Trophoblast cell (in vitro differentiated cells and primary cell): ENCODE data around the gene TGDS.

Experiments
- DNase-seq, 2 donors: peaks; one replicate each; pipeline ENCODE4 v3.0.0-alpha.2; 2016
- H2AFZ ChIP-seq: 2 replicates; pipeline ENCODE4 v1.6.1; 2013; ENCODE audit warnings: low read length, moderate library complexity, mild to moderate bottlenecking; ENCODE audit not compliant: insufficient read depth, poor library complexity
- H2AK5ac ChIP-seq: 2 replicates; pipeline ENCODE4 v1.6.1; 2013; ENCODE audit warnings: mild to moderate bottlenecking, low read length
- H2BK120ac ChIP-seq: 2 replicates; pipeline ENCODE4 v1.6.1; 2013; ENCODE audit warnings: low read length, mild to moderate bottlenecking, moderate library complexity; ENCODE audit not compliant: insufficient read depth, poor library complexity
- H2BK12ac ChIP-seq: 2 replicates; pipeline ENCODE4 v1.6.1; 2013; ENCODE audit warnings: mild to moderate bottlenecking, low read length, moderate library complexity
- H2BK5ac ChIP-seq: 2 replicates; pipeline ENCODE4 v1.6.1; 2013; ENCODE audit warnings: low read length, low read depth, moderate library complexity, mild to moderate bottlenecking; ENCODE audit not compliant: poor library complexity
- H3K14ac ChIP-seq: 2 replicates; pipeline ENCODE4 v1.6.1; 2013; ENCODE audit warnings: mild to moderate bottlenecking, low read length
- H3K18ac ChIP-seq: 2 replicates; pipeline ENCODE4 v1.6.1; 2013; ENCODE audit warnings: mild to moderate bottlenecking, low read length
- H3K23ac ChIP-seq: 2 replicates; pipeline ENCODE4 v1.6.1; 2013; ENCODE audit warnings: low read length
- H3K27ac ChIP-seq: 2 replicates; pipeline ENCODE4 v1.5.1; 2013; ENCODE audit warnings: low read depth, mild to moderate bottlenecking, inconsistent platforms, low read length, moderate library complexity
- H3K27me3 ChIP-seq: 2 replicates; pipeline ENCODE4 v1.6.1; 2013; ENCODE audit warnings: inconsistent platforms, mild to moderate bottlenecking, low read length, moderate library complexity; ENCODE audit not compliant: insufficient read depth
- H3K36me3 ChIP-seq, 2 experiments: 1 replicate in 1 of 2; 2 replicates in 1 of 2; pipeline ENCODE4 v1.6.1; 2013; ENCODE audit warnings: low read length in 2 of 2, mild to moderate bottlenecking in 2 of 2, moderate library complexity in 1 of 2; ENCODE audit not compliant: insufficient read depth in 2 of 2, control insufficient read depth in 1 of 2
- H3K4ac ChIP-seq: 2 replicates; pipeline ENCODE4 v1.6.1; 2013; ENCODE audit warnings: low read depth, mild to moderate bottlenecking, low read length, moderate library complexity
- H3K4me1 ChIP-seq, 2 experiments: 1 replicate in 1 of 2; 2 replicates in 1 of 2; pipeline ENCODE4 v1.6.1; 2013; ENCODE audit warnings: low read length in 2 of 2, mild to moderate bottlenecking in 2 of 2, moderate library complexity in 1 of 2; ENCODE audit not compliant: insufficient read depth in 2 of 2, control insufficient read depth in 1 of 2
- H3K4me2 ChIP-seq: 2 replicates; pipeline ENCODE4 v1.6.1; 2013; ENCODE audit warnings: inconsistent platforms, mild to moderate bottlenecking, low read length, moderate library complexity
- H3K4me3 ChIP-seq: 2 replicates; pipeline ENCODE4 v1.5.1; 2013; ENCODE audit warnings: mild to moderate bottlenecking, low read depth, low read length, inconsistent platforms
- H3K79me1 ChIP-seq: one replicate; pipeline ENCODE4 v1.6.1; 2013; ENCODE audit warnings: low read length
- H3K79me2 ChIP-seq: 2 replicates; pipeline ENCODE4 v1.6.1; 2013; ENCODE audit warnings: low read length, mild to moderate bottlenecking; ENCODE audit not compliant: control insufficient read depth, insufficient read depth, poor library complexity
- H3K9ac ChIP-seq: 2 replicates; pipeline ENCODE4 v1.6.1; 2013; ENCODE audit warnings: mild to moderate bottlenecking, low read length
- H3K9me3 ChIP-seq: 2 replicates; pipeline ENCODE4 v1.6.1; 2013; ENCODE audit warnings: low read depth, mild to moderate bottlenecking, control low read depth, inconsistent platforms, low read length; ENCODE audit not compliant: insufficient read depth
- H4K12ac ChIP-seq: 2 replicates; pipeline ENCODE4 v1.6.1; 2013; ENCODE audit warnings: low read depth, mild to moderate bottlenecking, low read length, moderate library complexity
- H4K8ac ChIP-seq: 2 replicates; pipeline ENCODE4 v1.6.1; 2013; ENCODE audit warnings: low read depth, mild to moderate bottlenecking, low read length, moderate library complexity
- H4K91ac ChIP-seq: one replicate; pipeline ENCODE4 v1.6.1; 2013; ENCODE audit warnings: low read depth, mild to moderate bottlenecking, low read length, moderate library complexity
- WGBS: extraction: QIAGEN DNeasy Blood & Tissue Kit; methylation state at CpG from one replicate; pipeline ENCODE4 v1.1.7; 2013; ENCODE audit warnings: missing lambda C conversion rate; ENCODE audit not compliant: insufficient read length, insufficient coverage; ENCODE audit errors: extremely low coverage; 5-methylcytosine and 5-hydroxymethylcytosine counted together

Gene TGDS

DNA sequence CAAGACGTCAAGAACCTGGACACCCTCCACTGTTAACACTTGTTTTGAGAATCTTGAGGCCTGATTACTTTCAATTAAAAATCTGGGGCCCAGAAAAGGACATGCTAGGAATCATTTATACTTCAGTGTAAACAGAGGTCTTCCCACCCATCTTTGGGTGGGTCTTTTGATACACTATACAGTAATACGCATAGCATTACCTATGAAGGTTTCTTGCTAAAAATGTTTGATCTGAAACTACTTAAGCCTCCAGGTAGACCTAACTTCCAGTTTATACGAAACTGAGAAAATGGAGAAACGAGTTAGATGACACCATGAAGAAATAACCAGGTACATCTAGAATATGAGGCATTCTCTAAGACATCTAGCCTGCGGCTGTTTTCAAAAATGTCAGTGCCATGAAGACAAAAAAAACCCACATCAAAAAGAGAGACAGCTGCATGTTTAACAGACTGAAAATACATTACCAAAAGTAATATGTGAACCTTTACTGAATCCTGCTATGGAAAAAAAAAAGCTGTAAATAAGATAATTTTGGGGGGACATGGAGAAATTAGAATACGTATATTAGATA, 36.6 kb downstream of the TGDS start:
- no peak overlapping the region for H2BK120ac ChIP-seq
- no peak overlapping the region for H3K14ac ChIP-seq
- H3K27ac ChIP-seq: no peak overlapping the region
- no peak overlapping the region for H3K23ac ChIP-seq
- H3K79me1 ChIP-seq: no peaks in the 10 kb centered on the region
- H3K36me3 ChIP-seq: peaks cover 3% of the 10 kb centered on the region in 2 experiments
- WGBS: no CpG with 5 or more reads among the region's 6 CpGs
- H3K4me3 ChIP-seq: no peak overlapping the region
- no peak overlapping the region for H2AFZ ChIP-seq
- H2AK5ac ChIP-seq: no peak overlapping the region
- H3K9me3 ChIP-seq: no peaks in the 10 kb centered on the region
- H3K4me1 ChIP-seq: no peaks in the 10 kb centered on the region
- H3K79me2 ChIP-seq: no peaks in the 10 kb centered on the region
- no peak overlapping the region for H2BK12ac ChIP-seq
- H3K18ac ChIP-seq: no peak overlapping the region
- no peaks in the 10 kb centered on the region for H3K27me3 ChIP-seq
- H3K4me2 ChIP-seq: no peak overlapping the region
- H4K8ac ChIP-seq: no peak overlapping the region
- H3K4ac ChIP-seq: no peak overlapping the region
- H3K9ac ChIP-seq: no peak overlapping the region
- no peak overlapping the region for H4K12ac ChIP-seq
- no peak overlapping the region for H4K91ac ChIP-seq
- H2BK5ac ChIP-seq: no peak overlapping the region
- peak in 1 of 2 donors; percentile 43 for DNase-seq

- Histone ChIP-seq H3K18ac (no peak overlapping the region), H4K91ac (no peak overlapping the region), H2BK120ac (no peak overlapping the region), H2AK5ac (no peak overlapping the region), H3K23ac (no peak overlapping the region), H3K27ac (no peak overlapping the region), H2BK12ac (no peak overlapping the region), H3K9ac (no peak overlapping the region), H3K4me2 (no peak overlapping the region), H4K12ac (no peak overlapping the region), H3K9me3 (no peaks in the 10 kb centered on the region), H3K79me2 (no peaks in the 10 kb centered on the region), H3K4ac (no peak overlapping the region), H3K79me1 (no peaks in the 10 kb centered on the region), H3K4me3 (no peak overlapping the region), H3K36me3 (peaks cover 3% of the 10 kb centered on the region in 2 experiments), H3K4me1 (no peaks in the 10 kb centered on the region), H2AFZ (no peak overlapping the region), H3K14ac (no peak overlapping the region), H2BK5ac (no peak overlapping the region), H4K8ac (no peak overlapping the region), H3K27me3 (no peaks in the 10 kb centered on the region)
- no CpG with 5 or more reads among the region's 6 CpGs for WGBS
- no peak for DNase-seq
Observed at GRCh38 chr13:94558716-94559115, 37.2 kb downstream of the TGDS start.

DNA sequence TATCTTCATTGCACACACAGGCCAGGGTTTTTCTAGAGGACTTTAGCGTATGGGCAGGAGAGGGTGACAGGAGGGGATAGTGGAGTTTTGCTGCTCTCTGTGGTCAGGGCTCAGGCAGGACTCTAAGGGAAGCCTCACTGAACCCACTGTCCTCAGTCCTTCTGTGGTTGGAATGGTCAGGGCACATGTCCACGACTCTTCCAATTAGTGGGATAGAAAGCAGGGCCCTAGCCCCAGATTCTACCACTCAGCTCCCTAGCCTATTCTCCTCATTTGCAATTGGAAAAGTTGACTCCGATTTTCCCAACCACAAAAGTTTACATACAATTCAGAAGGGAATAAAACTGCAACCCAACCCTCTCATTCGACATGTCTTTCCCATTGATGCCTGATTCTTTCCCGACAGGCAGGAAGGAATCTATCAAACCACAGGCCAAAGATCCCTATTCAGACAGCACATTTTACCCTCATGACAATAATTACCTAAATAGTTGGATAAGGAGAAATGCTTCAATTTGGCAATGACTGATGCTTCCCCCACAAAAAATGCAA, 38.2 kb downstream of the TGDS start:
- Histone ChIP-seq H3K27me3 (no peaks in the 10 kb centered on the region), H4K12ac (no peak overlapping the region), H3K9ac (no peak overlapping the region), H3K14ac (no peak overlapping the region), H3K79me2 (no peaks in the 10 kb centered on the region), H3K4me1 (no peaks in the 10 kb centered on the region), H3K27ac (no peak overlapping the region), H2BK5ac (no peak overlapping the region), H3K9me3 (no peaks in the 10 kb centered on the region), H3K23ac (no peak overlapping the region), H3K4me3 (no peak overlapping the region), H2BK120ac (no peak overlapping the region), H3K36me3 (peaks cover under 1 to 2% of the 10 kb centered on the region in 2 experiments), H3K18ac (no peak overlapping the region), H3K79me1 (no peaks in the 10 kb centered on the region), H4K8ac (no peak overlapping the region), H3K4ac (no peak overlapping the region), H4K91ac (no peak overlapping the region), H2AFZ (no peak overlapping the region), H2BK12ac (no peak overlapping the region), H2AK5ac (no peak overlapping the region), H3K4me2 (no peak overlapping the region)
- no peak for DNase-seq
- WGBS: no CpG with 5 or more reads among the region's 5 CpGs

DNA sequence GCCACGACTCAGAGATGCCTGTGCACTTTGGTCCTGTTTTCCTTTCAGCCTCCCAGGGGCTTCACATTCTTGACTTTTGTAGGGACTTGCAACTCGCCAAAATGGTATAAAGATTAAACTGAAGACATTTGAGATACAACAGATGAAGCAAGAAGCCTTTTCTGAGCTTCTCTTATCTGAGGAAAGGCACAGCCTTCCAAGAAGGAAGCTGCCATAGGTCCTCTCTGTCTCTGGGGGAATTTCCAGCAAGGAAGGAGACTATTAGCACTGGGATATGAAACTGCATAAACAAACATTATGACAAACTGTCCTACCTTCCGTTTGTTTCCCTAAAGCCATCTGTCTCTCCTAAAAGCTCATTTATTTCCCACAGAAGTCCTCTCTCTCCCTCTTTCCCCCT, 39.3 kb downstream of the TGDS start:
- no peak overlapping the region for H4K91ac ChIP-seq
- H2BK12ac ChIP-seq: no peak overlapping the region
- WGBS: no CpG with 5 or more reads among the region's 3 CpGs
- no peak overlapping the region for H3K4me2 ChIP-seq
- H2BK5ac ChIP-seq: no peak overlapping the region
- no peaks in the 10 kb centered on the region for H3K27me3 ChIP-seq
- H3K79me1 ChIP-seq: no peaks in the 10 kb centered on the region
- H2BK120ac ChIP-seq: no peak overlapping the region
- H3K36me3 ChIP-seq: no peaks in the 10 kb centered on the region
- no peak overlapping the region for H3K4me3 ChIP-seq
- DNase-seq: no peak
- H3K14ac ChIP-seq: no peak overlapping the region
- no peak overlapping the region for H3K4ac ChIP-seq
- no peak overlapping the region for H4K12ac ChIP-seq
- no peak overlapping the region for H3K23ac ChIP-seq
- no peak overlapping the region for H4K8ac ChIP-seq
- no peaks in the 10 kb centered on the region for H3K4me1 ChIP-seq
- H3K9ac ChIP-seq: no peak overlapping the region
- H3K79me2 ChIP-seq: no peaks in the 10 kb centered on the region
- no peak overlapping the region for H2AFZ ChIP-seq
- no peak overlapping the region for H3K27ac ChIP-seq
- H3K9me3 ChIP-seq: no peaks in the 10 kb centered on the region
- no peak overlapping the region for H2AK5ac ChIP-seq
- H3K18ac ChIP-seq: no peak overlapping the region
